Fibroblast of pulmonary artery (primary cell): ENCODE measurements around the gene RFPL3.
"Not testable (repeated sequence)": the region's sequence is repeated elsewhere in the genome, so short reads cannot be mapped to it uniquely, and the experiment has no call there.

Source experiments
- DNase-seq: peaks from one replicate; pipeline ENCODE4 v3.0.0-alpha.2; 2010; ENCODE audit warnings: low read depth
- H3K4me3 ChIP-seq: replicated peaks from 2 replicates; pipeline ENCODE4 v1.5.1; 2011; ENCODE audit warnings: low read depth, mild to moderate bottlenecking, control low read depth, low read length, moderate library complexity
- CTCF ChIP-seq: IDR thresholded peaks from 2 replicates; pipeline ENCODE4 v1.5.1; 2011; ENCODE audit warnings: mild to moderate bottlenecking, control low read depth, low read length, inconsistent platforms; ENCODE audit errors: missing control alignments

Gene RFPL3

DNA sequence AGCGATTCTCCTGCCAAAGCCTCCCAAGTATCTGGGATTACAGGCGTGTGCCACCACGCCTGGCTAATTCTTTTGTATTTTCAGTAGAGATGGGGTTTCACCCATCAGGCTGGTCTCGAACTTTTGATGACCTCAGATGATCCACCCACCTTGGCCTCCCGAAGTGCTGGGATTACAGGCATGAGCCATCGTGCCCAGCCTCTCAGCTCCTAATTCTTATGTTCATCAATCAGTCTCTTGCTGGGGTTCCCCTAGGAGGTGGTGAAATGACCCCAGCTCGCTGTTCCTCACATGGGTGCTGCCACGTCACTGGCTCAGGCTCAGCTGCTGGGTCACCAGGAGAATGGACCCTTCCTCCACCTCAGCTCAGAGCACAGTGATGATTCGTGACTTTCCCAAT lies at the start of gene RFPL3:
Gene RFPL3 (plus strand): TSS at position 301 of the 400 bp plus-strand sequence. CDS start 205 bp downstream, outside the sequence.
- DNase-seq, H3K4me3 ChIP-seq: not testable (repeated sequence)

- no peak for DNase-seq
- no peak overlapping the region for H3K4me3 ChIP-seq
- TF ChIP-seq CTCF = no peak
Measured at GRCh38 chr22:32308191-32308590, 49.5 kb upstream of the RFPL3 start.

GRCh38 chr22:32308934-32309333 lies 48.7 kb upstream of the RFPL3 start:
- DNase-seq = no peak
- H3K4me3 ChIP-seq = no peak overlapping the region
- TF ChIP-seq CTCF = no peak

- DNase-seq = no peak
- no peak for TF ChIP-seq CTCF
- H3K4me3 ChIP-seq = no peak overlapping the region
Measured at GRCh38 chr22:32309585-32310251, 47.9 kb upstream of the RFPL3 start.

DNA sequence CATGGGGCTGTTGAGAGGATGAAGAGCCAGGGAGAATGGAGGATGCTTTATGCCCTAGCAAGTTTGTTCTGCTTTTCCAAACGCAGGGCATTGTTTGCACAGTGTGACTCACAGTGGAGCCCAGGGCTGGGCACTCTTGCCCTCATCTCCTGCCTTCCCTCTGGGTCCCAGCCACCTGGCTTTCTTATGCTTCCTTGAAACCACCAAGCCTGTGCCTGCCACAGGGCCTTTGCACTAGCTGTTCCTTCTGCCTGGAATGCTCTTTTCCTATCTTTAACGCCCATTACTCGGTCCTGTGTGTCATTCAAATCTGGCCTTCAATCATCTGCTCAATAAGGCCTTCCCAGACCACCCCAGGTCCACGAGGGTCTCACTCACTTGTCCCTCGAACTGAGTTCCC lies 46.9 kb upstream of the RFPL3 start:
- DNase-seq = no peak
- TF ChIP-seq CTCF = no peak
- no peak overlapping the region for H3K4me3 ChIP-seq

- no peak overlapping the region for H3K4me3 ChIP-seq
- no peak for DNase-seq
- no peak for TF ChIP-seq CTCF
Measured at GRCh38 chr22:32311551-32312071, 46.1 kb upstream of the RFPL3 start.

DNA sequence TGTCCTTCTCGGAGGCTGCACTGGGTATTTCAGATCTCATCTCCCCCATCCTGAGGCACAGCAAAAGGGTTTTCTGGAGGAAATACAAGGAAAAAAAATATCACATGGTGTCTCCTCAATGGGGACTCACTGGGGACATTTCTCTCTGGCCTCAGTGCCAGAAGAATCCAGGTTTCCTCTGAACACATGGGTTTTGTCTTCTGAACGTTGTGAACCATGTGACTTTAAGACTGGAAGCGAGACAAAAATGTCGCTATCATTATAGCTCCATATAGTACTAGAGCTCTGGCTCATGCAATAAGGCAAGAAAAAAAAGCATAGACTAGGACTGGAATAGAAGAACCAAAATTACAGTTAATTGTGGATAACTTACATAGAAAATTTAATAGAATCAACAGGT lies 44.9 kb upstream of the RFPL3 start:
- DNase-seq = no peak
- no peak for TF ChIP-seq CTCF
- H3K4me3 ChIP-seq = no peak overlapping the region
